ENCODE results near the gene PPP2R3A.

Gene PPP2R3A

DNA sequence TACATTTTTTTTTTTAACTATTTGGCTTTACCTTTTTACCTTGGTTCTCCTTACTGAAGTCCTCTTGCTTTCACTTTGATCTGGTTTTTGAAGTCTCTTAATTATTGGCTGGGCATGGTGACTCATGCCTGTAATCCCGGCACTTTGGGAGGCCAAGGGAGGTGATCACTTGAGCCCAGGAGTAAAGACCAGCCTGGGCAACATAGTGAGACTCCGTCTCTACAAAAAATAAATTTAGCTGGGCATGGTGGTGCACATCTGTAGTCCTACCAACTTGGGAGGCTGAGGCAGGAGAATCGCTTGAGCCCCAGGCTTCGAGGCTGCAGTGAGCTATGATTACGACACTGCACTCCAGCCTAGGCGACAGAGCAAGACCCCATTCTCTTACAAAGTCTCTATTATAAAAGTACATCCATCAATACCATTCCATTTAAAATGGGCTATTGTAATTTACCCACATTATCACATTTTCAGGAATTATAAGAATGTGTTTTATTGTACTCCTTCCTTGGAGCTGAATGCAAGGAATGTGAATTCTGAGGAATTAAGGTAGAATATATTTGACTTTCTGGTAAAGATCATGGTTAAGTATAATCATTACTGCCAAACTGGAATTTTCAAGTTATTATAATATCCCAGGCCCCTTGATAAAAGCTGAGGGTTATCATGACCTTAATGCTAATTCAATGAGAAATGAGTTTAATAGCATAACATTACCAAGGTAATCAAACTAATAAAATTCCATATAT, 181.6 kb downstream of the PPP2R3A start:
- Histone ChIP-seq H3K9me2 (replicated peaks; ENCODE audit: low read depth, low read length) (no peaks in the 10 kb centered on the region), H3K9ac (ENCODE audit: low read depth, low read length, poor library complexity, severe bottlenecking) (no peak overlapping the region), H3K4me2 (ENCODE audit: low read depth, low read length, poor library complexity, severe bottlenecking) (no peak overlapping the region), H2AFZ (ENCODE audit: low read length) (no peak overlapping the region), H3F3A (ENCODE audit: low read depth) (no peaks in the 10 kb centered on the region), H3K4me1 (ENCODE audit: insufficient read depth, low read length, poor library complexity, severe bottlenecking) (peaks cover 13% of the 10 kb centered on the region), H4K20me1 (ENCODE audit: insufficient read depth, low read length, poor library complexity, severe bottlenecking) (peaks cover 61% of the 10 kb centered on the region), H3K4me3 (ENCODE audit: low read length, poor library complexity, severe bottlenecking) (no peak overlapping the region), H3K79me2 (ENCODE audit: insufficient read depth, low read length) (peaks cover 67% of the 10 kb centered on the region), H3K36me3 (ENCODE audit: insufficient read depth, low read length) (peaks cover 56% of the 10 kb centered on the region; the same call in 1 of the 2 replicates), H3K27me3 (ENCODE audit: insufficient read depth, low read length, poor library complexity, severe bottlenecking) (no peaks in the 10 kb centered on the region), H3K9me3 (ENCODE audit: insufficient read depth, low read depth, low read length) (no peaks in the 10 kb centered on the region)
- TF ChIP-seq, protein P1, sequence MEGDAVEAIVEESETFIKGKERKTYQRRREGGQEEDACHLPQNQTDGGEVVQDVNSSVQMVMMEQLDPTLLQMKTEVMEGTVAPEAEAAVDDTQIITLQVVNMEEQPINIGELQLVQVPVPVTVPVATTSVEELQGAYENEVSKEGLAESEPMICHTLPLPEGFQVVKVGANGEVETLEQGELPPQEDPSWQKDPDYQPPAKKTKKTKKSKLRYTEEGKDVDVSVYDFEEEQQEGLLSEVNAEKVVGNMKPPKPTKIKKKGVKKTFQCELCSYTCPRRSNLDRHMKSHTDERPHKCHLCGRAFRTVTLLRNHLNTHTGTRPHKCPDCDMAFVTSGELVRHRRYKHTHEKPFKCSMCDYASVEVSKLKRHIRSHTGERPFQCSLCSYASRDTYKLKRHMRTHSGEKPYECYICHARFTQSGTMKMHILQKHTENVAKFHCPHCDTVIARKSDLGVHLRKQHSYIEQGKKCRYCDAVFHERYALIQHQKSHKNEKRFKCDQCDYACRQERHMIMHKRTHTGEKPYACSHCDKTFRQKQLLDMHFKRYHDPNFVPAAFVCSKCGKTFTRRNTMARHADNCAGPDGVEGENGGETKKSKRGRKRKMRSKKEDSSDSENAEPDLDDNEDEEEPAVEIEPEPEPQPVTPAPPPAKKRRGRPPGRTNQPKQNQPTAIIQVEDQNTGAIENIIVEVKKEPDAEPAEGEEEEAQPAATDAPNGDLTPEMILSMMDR (conservative IDR thresholded peaks at IDR 0.05; ENCODE audit: low read length): no peak
- TF ChIP-seq EZH2phosphoT487 (IDR thresholded peaks at IDR 0.05; ENCODE audit: borderline replicate concordance): no peak

DNA sequence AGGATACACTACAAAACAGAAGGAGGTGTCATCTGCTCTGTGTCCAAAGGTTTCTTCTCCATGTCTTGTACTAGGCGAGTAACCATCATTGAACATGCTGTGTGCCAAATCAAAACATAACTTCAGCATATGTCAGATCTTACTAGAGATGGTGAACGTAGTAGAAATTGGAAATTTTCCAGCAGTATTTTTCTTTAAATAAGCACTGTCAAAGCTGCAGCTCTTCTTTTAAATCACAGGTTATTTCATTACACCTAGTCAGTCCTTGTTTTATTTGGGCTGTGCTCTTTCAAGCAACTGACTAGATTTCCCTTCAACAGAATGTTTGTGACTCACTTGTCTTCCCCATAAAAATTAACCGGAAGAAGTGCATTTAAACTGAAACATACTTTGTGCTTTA, 184.1 kb downstream of the PPP2R3A start:
- Histone ChIP-seq H3K4me1 (ENCODE audit: insufficient read depth, low read length, poor library complexity, severe bottlenecking) (peaks cover 16% of the 10 kb centered on the region), H3K27me3 (ENCODE audit: insufficient read depth, low read length, poor library complexity, severe bottlenecking) (no peaks in the 10 kb centered on the region), H2AFZ (ENCODE audit: low read length) (no peak overlapping the region), H3K4me3 (ENCODE audit: low read length, poor library complexity, severe bottlenecking) (no peak overlapping the region), H3K4me2 (ENCODE audit: low read depth, low read length, poor library complexity, severe bottlenecking) (peak overlapping the region; percentile 21), H3F3A (ENCODE audit: low read depth) (no peaks in the 10 kb centered on the region; the same call in 1 of the 2 replicates), H3K79me2 (ENCODE audit: insufficient read depth, low read length) (peaks cover 92% of the 10 kb centered on the region), H3K36me3 (ENCODE audit: insufficient read depth, low read length) (peaks cover 66% of the 10 kb centered on the region; the same call in 1 of the 2 replicates), H3K9me3 (ENCODE audit: insufficient read depth, low read depth, low read length) (no peaks in the 10 kb centered on the region), H3K9ac (ENCODE audit: low read depth, low read length, poor library complexity, severe bottlenecking) (no peak overlapping the region), H3K9me2 (replicated peaks; ENCODE audit: low read depth, low read length) (no peaks in the 10 kb centered on the region), H4K20me1 (ENCODE audit: insufficient read depth, low read length, poor library complexity, severe bottlenecking) (peaks cover 86% of the 10 kb centered on the region)
- no peak for TF ChIP-seq EZH2phosphoT487 (IDR thresholded peaks at IDR 0.05; ENCODE audit: borderline replicate concordance)
- TF ChIP-seq, protein P1 (conservative IDR thresholded peaks at IDR 0.05; ENCODE audit: low read length): no peak

DNA sequence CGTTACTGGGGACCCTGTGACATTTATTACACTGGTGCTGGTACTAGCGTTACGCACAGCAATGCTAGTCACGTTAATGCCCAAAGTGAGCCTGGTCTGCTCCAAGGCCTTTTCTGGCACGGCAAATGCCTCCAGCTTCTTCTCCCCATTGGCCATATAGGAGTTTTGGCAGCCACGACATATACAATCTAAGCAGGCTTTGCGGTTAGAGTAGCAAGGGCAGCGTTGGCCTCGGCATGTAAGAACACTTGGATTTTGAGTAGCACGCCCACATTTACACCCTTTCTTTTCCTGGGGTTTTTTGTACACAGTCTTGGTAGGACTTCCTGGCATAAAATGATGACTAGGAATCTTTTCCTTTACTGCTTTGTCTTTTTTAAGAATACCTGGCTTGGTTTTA, 185.7 kb downstream of the PPP2R3A start:
- Histone ChIP-seq H3K4me1 (ENCODE audit: insufficient read depth, low read length, poor library complexity, severe bottlenecking) (peaks cover 22% of the 10 kb centered on the region), H4K20me1 (ENCODE audit: insufficient read depth, low read length, poor library complexity, severe bottlenecking) (peaks cover 100% of the 10 kb centered on the region), H3K9me2 (replicated peaks; ENCODE audit: low read depth, low read length) (no peaks in the 10 kb centered on the region), H3K9ac (ENCODE audit: low read depth, low read length, poor library complexity, severe bottlenecking) (no peak overlapping the region), H3K4me3 (ENCODE audit: low read length, poor library complexity, severe bottlenecking) (no peak overlapping the region), H3K27me3 (ENCODE audit: insufficient read depth, low read length, poor library complexity, severe bottlenecking) (no peaks in the 10 kb centered on the region), H3F3A (ENCODE audit: low read depth) (no peaks in the 10 kb centered on the region; the same call in 1 of the 2 replicates), H3K79me2 (ENCODE audit: insufficient read depth, low read length) (peaks cover 96% of the 10 kb centered on the region), H3K4me2 (ENCODE audit: low read depth, low read length, poor library complexity, severe bottlenecking) (no peak overlapping the region), H3K36me3 (ENCODE audit: insufficient read depth, low read length) (peaks cover 60% of the 10 kb centered on the region; the same call in 1 of the 2 replicates), H3K9me3 (ENCODE audit: insufficient read depth, low read depth, low read length) (no peaks in the 10 kb centered on the region), H2AFZ (ENCODE audit: low read length) (no peak overlapping the region)
- no peak for TF ChIP-seq EZH2phosphoT487 (IDR thresholded peaks at IDR 0.05; ENCODE audit: borderline replicate concordance)
- TF ChIP-seq, protein P1 (conservative IDR thresholded peaks at IDR 0.05; ENCODE audit: low read length): no peak

Data from Loucy (cell line).